GM21619 (cell line): Measurements from ENCODE around the gene GAST.
"Not testable (repeated sequence)": the region's sequence is repeated elsewhere in the genome, so short reads cannot be mapped to it uniquely, and the experiment has no call there.

Experiments
- ATAC-seq: cut with Tn5 transposase; IDR thresholded peaks from one replicate; pipeline ENCODE4 v1.9.1; 2021; ENCODE audit not compliant: unreplicated experiment

GAST gene

DNA sequence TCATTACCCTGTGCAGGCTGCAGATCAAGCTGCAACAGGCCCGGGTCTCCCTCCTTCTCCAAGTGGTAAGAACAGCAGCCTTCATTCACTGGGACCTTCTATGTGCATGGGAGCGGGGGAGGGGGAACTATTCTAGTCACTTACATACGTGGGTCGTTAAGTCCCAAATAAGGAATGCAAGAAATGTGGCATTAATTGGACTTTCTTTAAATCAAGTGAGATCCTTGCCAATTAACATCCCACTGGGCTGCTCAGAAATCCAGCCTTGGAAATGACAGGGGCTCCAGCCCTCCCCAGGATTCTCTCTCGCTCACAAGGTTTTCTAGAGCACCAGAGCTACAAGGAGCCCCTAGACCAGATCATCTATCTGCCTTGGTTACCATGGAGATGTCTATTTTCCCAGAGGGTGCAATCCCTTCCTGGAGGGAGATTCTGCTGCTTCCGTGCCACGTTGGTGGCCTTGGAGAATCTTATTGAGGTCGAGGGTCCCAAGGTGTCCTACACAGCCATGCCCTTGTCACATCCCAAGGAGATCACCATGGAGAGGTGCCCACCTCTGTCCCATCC lies 28.6 kb upstream of the GAST start:
- no peak for ATAC-seq

GRCh38 chr17:41684035-41684434 lies 28.1 kb upstream of the GAST start:
- no peak for ATAC-seq

- not testable (repeated sequence) for ATAC-seq
Observed at GRCh38 chr17:41685753-41686152, 26.4 kb upstream of the GAST start.

DNA sequence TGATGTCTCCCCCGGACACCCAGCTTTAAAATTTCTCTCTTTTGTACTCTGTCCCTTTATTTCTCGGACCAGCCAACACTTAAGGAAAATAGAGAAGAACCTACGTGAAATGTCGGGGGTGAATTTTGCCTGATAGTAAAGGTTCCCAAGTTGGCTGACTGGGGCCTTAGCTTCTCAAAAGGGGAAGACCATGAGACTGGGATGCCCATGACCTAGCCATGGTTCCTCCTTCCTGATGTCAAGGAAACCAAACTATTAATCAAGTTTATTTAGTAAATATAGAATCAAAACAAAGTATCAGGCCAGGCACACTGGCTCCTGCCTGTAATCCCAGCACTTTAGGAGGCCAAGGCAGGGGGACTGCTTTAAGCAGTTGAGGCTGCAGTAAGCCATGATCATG lies 25.9 kb upstream of the GAST start:
- no peak for ATAC-seq

- ATAC-seq, result peak; percentile 11
Observed at GRCh38 chr17:41687828-41688640, 24.1 kb upstream of the GAST start.

DNA sequence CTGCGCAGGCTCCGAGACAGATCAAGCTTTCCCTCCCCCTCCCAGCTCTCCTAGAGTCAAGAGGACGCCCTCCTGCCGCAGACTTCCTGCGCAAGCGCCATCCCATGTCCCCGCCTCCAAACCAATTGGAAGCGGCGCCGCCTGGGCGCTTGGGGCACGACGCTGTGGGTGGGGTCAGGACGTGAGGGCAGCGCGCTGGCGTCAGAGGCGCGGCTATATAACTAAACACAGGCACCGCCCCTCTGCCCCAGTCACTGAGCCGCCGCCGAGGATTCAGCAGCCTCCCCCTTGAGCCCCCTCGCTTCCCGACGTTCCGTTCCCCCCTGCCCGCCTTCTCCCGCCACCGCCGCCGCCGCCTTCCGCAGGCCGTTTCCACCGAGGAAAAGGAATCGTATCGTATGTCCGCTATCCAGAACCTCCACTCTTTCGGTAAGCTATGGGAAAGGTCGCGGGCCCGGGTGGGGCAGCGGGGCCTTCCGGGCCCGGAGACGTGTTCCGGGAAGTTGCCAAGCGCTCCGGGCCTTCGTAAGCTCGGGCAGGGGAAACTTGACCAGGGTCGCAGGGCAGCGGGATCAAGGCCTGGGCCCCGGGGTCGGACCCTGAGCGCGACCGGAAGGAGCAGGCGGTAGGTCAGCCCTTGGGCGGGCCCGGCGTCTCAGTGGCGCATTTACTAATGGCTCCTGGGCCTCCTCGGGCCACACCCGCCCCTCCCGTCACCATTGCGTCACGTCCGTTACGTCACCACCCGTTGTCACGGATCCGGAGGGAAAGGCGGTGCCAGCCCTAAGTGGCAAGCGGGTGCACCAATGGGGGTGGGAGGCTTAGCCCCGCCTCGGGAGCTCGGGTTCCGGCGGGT lies 23.3 kb upstream of the GAST start, which contains the start of gene EIF1:
TSS of gene EIF1 (plus strand) at position 245 of the 856 bp plus-strand sequence. CDS start at position 399, 154 bp downstream.
- ATAC-seq, result peak; percentile 64

GRCh38 chr17:41689497-41690299 lies 22.4 kb upstream of the GAST start:
- ATAC-seq, result no peak

- ATAC-seq, result no peak
Observed at GRCh38 chr17:41690497-41690896, 21.6 kb upstream of the GAST start.

DNA sequence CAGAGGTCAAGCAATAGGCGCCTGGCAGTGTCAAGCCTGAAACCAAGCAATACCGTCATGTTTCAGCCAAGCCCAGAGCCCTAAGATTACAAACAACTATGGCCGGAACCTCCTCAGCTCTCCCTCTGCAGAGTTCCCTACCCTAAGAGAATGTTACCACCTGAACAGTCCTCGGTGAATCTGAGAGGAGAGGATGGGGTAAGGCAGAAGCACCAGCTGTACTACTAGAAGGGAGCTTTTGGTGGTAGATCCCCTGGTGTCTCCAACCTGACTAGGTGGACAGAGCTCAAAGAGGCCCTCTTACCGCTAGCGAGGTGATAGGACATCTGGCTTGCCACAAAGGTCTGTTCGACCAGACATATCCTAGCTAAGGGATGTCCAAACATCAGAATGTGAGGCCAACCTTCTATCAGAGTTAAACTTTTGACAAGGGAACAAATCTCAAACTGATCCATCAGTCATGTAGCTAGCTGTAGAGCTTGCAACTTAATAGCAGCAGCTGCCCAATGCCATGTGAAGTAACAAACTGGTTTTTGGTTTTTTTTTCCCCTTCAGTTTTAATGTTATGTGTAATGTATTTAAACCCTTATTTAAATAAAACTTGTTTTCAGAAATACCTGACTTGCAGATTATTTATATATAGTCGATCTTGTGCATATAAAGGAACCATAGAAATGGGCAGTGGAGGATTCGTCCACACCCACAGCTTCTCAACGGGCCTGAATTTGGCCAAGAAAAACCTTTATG lies 20.9 kb upstream of the GAST start:
- no peak for ATAC-seq

GRCh38 chr17:41692722-41693521 lies 19.2 kb upstream of the GAST start:
- no peak for ATAC-seq

DNA sequence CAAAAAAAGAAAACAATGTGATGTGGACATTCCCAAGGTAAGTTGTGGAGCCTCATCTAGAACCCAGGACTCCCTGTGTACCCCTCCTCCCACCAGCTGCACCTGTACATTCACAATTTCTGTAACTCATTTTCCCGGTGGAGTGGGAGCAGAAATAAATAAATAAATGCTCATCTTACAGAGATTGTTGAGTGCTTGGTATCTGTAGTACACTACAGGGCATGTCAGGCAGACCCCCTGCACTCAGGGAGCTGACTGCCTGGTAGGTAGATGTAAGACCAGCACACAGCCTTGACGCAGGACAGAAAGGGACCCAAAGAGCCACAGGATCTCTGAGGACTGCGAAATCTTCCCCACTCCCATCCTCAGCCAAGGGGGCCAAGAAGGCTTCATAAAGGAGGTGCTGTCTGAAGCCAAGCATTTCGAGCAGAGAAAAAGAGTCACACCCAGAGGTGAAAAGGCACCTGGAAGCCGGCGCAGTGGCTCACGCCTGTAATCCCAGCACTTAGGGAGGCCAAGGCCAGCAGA lies 16.9 kb upstream of the GAST start:
- ATAC-seq, result no peak

GRCh38 chr17:41695954-41696757 lies 16.0 kb upstream of the GAST start:
- no peak for ATAC-seq

DNA sequence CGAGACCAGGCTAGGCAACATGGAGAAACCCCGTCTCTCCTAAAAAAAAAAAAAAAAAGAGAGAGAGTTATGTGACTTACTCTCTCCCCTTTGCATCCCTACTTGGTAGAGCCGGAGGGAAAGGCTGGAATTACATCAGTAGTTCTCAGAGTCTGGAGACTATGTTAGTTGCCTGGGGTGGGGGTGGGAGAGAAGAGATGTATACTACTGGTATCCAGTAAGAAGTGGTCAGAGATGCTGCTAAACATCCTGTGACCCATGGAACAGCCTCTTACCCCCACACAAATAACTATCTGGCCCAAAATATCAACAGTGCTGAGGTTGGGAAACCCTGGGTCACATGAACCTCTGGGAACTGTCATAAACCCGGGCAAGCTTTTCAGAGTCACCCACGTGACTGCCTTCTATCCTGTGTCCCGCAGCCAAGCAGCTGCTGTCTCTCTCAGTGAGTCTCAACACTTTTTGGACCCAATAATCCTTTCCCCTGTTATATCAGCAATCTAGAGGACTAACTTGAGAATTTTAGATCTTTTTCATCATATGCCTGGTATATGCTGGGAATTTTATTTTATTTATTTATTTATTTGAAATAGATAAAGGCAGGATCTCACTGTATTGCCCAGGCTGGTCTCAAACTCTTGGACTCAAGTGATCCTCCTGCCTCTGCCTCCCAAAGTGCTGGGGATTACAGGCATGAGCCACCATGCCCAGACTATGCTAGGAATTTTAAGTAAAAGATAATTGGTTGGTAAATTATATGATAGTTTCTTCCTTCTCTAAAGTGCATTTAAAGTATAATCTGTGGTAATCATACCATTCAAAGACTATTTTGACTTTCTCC lies 14.8 kb upstream of the GAST start:
- ATAC-seq, result no peak

- ATAC-seq, result not testable (repeated sequence)
Observed at GRCh38 chr17:41700843-41701242, 11.3 kb upstream of the GAST start.

- no peak for ATAC-seq
Observed at GRCh38 chr17:41702712-41703111, 9.4 kb upstream of the GAST start.

- ATAC-seq, result no peak
Observed at GRCh38 chr17:41705271-41705991, 6.7 kb upstream of the GAST start.
